ENCODE measurements around the gene CCL11.

CCL11 gene

GRCh38 chr17:34257299-34257985 is 28.1 kb upstream of the CCL11 start:
- DNase-seq (ENCODE audit: low spot score): no peak

GRCh38 chr17:34257986-34258326 is 27.6 kb upstream of the CCL11 start:
- DNase-seq (ENCODE audit: low spot score): no peak

- DNase-seq (ENCODE audit: low spot score): no peak
Observed at GRCh38 chr17:34259146-34259545, 26.4 kb upstream of the CCL11 start.

GRCh38 chr17:34260861-34261260 is 24.7 kb upstream of the CCL11 start:
- no peak for DNase-seq (ENCODE audit: low spot score)

DNA sequence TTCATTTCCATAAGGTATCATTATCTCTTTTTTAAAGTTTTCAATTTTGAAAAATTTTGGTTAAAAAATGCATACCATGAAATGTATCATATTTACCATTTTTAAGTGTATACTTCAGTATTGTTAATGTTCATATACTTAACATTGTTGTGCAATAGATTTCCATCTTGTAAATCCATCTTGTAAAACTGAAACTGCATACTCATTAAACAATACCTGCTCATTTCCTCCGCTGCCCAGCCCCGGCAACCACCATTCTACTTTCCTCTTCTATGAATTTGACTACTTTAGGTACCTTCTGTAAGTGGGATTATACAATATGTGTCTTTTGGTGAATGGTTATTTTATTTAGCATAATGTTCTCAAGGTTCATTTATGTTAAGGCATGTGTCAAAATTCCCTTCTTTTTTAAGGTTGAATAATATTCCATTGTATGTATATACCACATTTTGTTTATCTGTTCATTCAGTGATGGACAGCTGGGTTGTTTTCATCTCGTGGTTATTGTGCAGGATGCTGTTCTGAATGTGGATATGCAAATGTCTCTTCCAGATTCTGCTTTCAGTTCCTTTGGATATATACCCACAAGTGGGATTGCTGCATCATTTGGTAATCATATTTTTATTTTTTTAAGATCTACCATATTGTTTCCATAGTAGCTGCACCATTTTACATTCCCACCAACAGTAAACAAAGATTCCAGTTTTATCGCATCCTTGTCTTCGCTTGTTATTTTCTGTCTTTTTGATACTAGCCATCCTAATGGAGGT is 23.8 kb upstream of the CCL11 start:
- DNase-seq (ENCODE audit: low spot score): no peak

- DNase-seq (ENCODE audit: low spot score): no peak
Observed at GRCh38 chr17:34265711-34266110, 19.8 kb upstream of the CCL11 start.

DNA sequence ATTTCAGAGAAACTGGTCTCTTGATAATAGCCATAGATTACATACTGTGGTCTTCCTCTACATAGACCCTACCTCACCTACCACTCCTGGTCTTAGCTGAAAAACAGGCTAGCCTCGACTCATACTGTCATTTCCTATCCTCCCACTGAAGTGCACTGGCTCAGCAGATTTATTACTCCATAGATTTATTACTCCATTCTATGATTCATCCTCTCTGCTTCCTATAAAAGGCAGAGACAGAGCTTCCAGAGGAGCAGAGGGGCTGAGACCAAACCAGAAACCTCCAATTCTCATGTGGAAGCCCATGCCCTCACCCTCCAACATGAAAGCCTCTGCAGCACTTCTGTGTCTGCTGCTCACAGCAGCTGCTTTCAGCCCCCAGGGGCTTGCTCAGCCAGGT is 15.6 kb upstream of the CCL11 start, which contains the start of gene CCL7:
TSS of gene CCL7 (plus strand) at position 253 of the 400 bp plus-strand sequence. CDS start at position 323, 70 bp downstream.
- DNase-seq (ENCODE audit: low spot score): no peak

DNA sequence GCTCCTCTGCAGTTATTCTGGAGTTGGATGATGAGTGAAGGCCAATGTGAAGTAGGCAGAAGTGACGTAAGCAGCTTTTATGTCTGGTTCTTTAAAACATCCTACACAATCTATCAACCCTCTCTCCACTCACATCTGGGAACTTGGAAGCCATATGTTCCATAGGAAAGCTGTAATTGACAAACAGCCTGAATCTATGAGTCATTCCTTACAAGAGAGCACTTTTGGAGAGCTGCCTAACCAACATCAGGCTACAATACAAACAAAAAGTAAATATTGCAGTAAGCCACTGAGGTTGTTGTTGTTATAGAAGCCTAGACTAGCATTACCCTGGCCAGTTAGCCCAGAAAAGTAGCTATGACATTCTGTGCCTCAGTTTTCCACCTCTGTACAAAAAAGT is 9.7 kb upstream of the CCL11 start:
- DNase-seq (ENCODE audit: low spot score): no peak

GRCh38 chr17:34276826-34277225 is 8.7 kb upstream of the CCL11 start:
- DNase-seq (ENCODE audit: low spot score): no peak

DNA sequence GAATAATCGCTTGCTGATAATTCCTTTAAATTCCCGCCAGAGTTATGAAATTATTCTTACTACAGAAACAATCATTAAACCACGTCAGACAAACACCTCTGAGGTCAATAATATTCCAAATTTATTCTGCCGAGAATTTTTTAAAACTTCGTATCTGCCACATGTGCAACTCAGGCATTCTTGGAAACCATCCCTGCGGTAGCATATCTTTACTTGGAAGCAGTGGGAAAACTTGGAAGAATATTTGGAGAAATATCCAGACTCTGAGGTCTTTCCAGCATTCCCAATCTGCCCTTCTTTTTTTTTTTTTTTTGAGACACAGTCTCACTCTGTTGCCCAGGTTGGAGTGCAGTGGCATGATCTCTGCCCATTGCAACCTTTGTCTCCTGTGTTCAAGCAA is 2.0 kb upstream of the CCL11 start:
- no peak for DNase-seq (ENCODE audit: low spot score)

- DNase-seq (ENCODE audit: low spot score): no peak
Observed at GRCh38 chr17:34287875-34288274, 2.3 kb downstream of the CCL11 start.

- no peak for DNase-seq (ENCODE audit: low spot score)
Observed at GRCh38 chr17:34290586-34290985, 5.0 kb downstream of the CCL11 start.

- DNase-seq (ENCODE audit: low spot score): no peak
Observed at GRCh38 chr17:34291721-34292348, 6.3 kb downstream of the CCL11 start.

- DNase-seq (ENCODE audit: low spot score): no peak
Observed at GRCh38 chr17:34299027-34299426, 13.5 kb downstream of the CCL11 start.

GRCh38 chr17:34299956-34300577 is 14.5 kb downstream of the CCL11 start:
- DNase-seq (ENCODE audit: low spot score): no peak

DNA sequence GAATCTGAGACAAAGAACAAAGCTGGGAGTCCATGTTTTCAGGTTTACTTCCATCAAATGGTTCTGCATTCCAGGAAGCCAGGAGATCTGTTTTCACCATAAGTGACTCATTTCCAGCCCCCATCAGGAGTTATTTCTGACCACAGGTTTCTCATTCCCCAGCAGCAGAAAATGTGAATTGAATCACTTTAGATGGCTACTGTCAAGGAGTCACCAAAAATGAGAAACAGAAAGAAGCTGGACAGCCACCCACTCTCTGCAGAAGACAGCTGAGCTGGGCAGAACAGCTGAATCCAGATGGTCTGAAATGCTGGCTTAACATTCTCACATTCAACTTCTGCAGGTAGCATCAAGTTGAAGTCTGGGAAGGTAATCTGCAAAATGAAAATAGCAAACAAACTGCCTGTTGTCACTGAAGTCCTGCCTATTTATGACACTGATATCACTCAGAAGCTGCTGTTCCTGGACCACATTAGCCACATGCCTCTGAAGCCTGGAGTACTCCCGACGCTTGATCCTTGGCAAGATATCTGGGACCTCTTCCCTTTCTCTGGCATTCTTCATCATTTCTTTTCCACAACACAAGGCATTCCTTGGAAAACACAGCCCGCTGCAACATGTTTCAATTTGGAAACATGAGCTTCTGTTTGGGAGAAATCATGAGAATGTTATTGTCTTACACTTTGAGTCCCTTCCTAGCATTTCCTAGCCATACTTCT is 15.3 kb downstream of the CCL11 start:
- DNase-seq (ENCODE audit: low spot score): no peak

DNA sequence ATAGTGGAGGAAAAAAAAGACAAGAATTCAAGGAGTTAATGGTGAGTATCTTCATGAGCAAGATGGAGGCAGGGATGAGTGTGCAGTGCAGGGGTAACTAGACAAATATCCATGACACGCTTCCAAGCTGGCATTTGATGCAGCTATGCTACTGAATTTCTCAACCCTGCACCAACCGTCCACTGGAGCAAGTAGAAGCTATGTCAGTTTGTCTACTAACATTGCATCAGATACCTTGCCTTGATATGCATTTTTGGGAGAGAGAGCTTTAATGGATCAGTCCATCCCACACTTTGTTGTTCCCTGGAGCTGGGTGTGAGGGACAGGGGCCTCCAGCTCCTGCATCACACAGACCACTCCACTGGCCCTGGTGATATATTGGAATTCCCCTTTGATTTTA is 16.4 kb downstream of the CCL11 start:
- no peak for DNase-seq (ENCODE audit: low spot score)

- DNase-seq (ENCODE audit: low spot score): no peak
Observed at GRCh38 chr17:34302636-34303035, 17.1 kb downstream of the CCL11 start.

- no peak for DNase-seq (ENCODE audit: low spot score)
Observed at GRCh38 chr17:34303606-34304005, 18.1 kb downstream of the CCL11 start.

GRCh38 chr17:34305061-34305460 is 19.5 kb downstream of the CCL11 start:
- DNase-seq (ENCODE audit: low spot score): no peak

DNA sequence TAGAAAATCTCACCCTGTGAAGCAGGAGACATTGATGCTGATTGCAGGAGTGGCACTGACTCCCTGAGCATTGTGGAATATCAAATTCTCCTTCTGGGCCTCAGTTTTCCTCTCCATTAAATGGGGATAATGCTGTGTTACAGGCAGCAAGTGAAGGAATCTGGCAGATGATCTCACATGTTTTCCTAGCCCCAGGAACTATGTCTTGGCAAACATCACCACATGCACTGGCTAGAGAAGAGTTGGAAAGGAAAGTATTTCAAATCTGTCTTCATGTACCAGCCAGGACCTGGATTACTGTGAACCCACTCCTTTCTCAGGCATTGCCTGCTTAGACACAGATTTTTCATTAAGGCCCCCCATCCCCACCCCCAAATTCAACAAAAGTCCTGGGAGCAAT is 20.1 kb downstream of the CCL11 start:
- DNase-seq (ENCODE audit: low spot score): no peak

- no peak for DNase-seq (ENCODE audit: low spot score)
Observed at GRCh38 chr17:34306466-34306865, 20.9 kb downstream of the CCL11 start.
